HG02588 (cell line): ENCODE data around the gene ZNF24.

Source experiments
- ATAC-seq: cut with Tn5 transposase; IDR thresholded peaks from one replicate; pipeline ENCODE4 v1.9.1; 2021; ENCODE audit warnings: mild to moderate bottlenecking, moderate library complexity; ENCODE audit not compliant: unreplicated experiment

Gene ZNF24

DNA sequence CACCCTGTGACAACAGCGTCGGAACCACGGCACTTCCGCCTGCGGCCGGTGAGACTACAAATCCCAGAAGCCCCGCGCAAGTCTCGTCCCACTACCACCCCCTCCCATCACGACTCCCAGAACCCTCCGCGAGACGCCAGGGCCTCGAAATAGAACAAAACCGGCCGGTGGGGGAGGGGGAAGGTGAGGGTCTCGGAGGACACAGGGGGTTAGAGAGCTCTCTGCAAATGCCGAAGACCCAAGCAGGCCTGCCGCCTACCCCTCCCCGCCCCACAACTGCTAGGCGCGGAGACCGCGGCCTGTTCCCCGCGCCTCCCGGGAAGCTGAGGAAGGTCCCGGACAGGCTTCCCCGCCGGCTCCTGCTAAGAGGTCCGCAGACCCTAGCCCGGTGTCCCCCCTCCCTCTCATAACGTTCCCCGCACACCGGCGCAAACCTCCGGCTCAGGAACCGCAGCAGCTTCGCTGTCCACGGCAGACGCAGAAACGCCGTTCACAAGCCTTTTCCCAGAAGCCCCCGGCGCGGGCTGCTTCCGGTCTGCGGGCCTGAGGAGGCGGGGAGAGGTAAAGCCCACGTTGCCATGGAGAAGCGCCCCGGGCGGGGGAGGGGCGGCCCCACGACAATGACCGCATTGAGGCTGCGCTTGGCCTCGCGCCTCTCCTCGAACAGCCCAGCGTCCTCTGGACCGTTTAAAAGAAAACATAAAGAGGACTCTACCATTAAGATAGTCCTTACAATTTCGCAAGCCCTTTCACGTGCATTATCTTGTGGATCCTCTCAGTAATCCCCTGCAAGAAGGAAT, at the start of gene ZNF24:
Gene ZNF24, minus strand, starts transcription at position 485 of the 800 bp plus-strand sequence. CDS start 3,770 bp downstream, outside the sequence.
- ATAC-seq: peak; percentile 94

GRCh38 chr18:35393716-35394115, 49.5 kb upstream of the ZNF24 start:
- ATAC-seq: no peak

DNA sequence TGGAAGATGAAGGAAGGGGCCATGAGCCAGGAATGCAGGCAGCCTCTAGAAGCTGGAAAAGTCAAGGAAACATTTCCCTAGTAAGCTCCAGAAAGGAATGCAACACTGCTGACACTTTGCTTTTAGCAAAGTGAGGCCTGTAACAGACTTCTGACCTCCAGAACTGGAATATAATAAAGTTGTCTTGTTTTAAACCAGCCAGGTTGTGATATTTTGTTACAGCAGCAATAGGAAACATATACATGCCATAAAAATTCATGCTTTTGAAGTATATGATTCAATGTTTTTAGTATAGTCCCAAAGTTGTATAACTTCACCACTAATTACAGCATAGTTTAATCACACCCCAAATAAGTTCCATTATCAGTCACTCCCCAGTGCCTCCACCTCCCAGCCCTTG, 48.2 kb upstream of the ZNF24 start:
- no peak for ATAC-seq

DNA sequence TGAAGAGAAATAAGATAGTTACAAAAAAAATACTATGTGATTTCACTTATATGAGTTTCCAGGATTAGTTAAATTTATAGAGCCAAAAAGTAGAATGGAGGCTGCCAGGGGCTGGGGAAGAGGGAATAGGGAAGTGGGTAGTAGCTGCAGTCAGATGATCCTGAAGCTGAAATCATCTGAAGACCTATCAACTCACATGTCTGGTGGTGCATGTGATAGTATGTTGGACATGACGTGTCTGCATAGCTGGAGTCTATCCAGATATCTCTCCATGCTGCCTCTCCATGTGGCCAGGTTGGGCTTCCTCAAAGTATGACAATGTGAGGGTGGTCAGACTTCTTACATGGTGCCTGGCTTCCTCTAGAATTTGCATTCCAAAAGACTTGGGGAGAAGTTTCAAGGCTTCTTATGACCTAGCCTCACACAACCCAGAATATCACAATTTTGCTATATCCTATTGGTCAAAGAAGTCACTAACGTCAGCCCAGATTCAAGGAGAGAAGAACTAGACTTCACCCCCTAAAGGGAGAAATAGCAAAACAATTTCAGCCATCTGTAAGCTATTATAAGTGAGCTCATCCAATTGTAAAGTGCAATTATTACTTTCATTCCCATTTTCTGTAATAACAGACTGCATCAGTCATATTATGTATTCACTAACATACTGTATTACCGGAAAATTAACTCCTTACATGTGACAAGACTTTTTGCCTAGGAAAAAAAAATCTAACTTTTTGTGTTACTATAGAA, 46.9 kb upstream of the ZNF24 start:
- ATAC-seq: no peak

DNA sequence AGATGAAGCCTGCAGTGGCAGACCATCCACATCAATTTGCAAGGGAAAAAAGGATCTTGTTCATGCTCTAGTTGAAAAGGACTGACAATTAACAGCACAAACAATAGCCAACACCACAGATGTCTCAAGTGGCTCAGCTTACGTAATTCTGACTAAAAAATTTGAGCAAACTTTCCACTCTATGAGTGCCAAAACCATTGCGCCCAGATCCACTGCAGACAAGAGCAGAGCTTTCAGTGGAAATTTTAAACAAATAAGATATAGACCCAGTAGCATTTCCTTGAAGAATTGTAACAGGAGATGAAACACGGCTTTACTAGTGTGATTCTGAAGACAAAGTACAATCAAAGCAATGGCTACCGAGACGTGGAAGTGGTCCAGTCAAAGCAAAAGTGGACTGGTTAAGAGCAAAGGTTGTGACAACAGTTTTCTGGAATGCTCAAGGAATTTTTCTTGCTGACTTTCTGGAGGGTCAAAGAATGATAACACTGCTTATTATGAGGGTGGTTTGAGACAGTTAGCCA, 44.9 kb upstream of the ZNF24 start:
- no peak for ATAC-seq

DNA sequence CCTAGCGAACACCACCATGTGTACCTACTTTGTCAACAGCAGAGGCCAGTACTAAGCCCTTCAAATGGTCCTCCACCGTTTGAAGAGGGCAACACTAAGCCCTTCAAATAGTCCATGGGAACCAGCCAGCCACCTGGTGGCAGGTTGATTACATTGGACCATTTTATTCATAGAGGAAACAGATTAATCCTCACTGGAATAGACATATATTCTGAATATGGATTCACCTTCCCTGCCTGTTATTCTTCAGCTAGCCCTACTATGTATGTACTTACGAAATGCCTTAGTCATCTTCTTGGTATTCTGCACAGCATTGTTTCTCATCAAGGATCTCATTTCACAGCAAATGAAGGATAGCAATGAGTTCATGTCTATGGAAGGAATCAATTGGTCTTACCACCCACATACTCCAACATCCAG, 42.9 kb upstream of the ZNF24 start:
- ATAC-seq: peak; percentile 8

DNA sequence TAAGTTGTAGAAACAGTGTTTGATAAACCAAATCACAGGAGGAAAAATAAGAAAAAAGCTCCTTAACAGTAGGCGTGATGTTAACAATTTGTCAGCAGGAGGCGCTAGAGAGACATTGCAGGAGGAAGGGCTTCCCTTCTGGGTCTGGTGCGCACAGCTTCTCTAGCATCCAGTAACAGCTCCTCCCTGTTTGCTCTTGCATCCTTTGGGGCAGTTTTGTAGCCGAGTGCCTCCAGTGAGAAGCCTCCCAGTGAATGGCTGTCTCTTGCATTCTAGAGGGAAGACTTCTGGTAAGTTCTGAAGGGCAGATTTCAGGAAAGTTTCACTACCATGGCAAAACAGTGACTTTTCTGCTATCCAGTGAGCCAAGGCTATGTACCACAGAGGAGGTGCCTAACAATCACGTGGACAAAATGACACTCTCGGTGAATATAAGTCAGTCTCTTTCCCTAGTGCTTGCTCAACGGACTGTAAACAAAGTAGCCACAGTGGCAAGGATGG, 42.4 kb upstream of the ZNF24 start:
- ATAC-seq: peak; percentile 55

- ATAC-seq: no peak
Measured at GRCh38 chr18:35383136-35383535, 38.9 kb upstream of the ZNF24 start.

GRCh38 chr18:35379421-35379820, 35.2 kb upstream of the ZNF24 start:
- ATAC-seq: no peak

- ATAC-seq: no peak
Measured at GRCh38 chr18:35378574-35378896, 34.3 kb upstream of the ZNF24 start.

GRCh38 chr18:35377875-35378573, 33.8 kb upstream of the ZNF24 start:
- ATAC-seq: no peak

- ATAC-seq: peak; percentile 87
Measured at GRCh38 chr18:35376742-35377695, 32.8 kb upstream of the ZNF24 start, which contains the start of gene ZNF396. Gene ZNF396 (minus strand): TSS chr18:35377337. CDS start chr18:35374292, 3,045 bp downstream.

DNA sequence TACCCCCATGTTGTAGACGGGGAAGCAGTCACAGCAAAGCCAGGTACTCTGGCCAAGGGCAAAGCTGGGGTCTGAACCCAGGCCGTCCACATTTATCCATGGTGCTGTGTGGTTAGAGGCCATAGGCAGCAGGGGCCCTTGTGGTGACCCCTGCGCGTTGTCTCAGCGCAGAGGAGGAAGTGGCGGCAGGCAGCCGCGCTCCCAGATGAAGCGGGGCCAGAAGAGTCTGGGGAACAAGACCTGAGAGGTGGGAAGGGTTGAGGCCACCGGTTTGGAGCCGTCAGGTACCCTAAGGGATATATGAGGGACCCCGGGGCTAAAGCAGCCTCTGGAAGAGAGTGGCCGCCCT, 32.1 kb upstream of the ZNF24 start:
- ATAC-seq: peak; percentile 44

- no peak for ATAC-seq
Measured at GRCh38 chr18:35374708-35375107, 30.5 kb upstream of the ZNF24 start.

DNA sequence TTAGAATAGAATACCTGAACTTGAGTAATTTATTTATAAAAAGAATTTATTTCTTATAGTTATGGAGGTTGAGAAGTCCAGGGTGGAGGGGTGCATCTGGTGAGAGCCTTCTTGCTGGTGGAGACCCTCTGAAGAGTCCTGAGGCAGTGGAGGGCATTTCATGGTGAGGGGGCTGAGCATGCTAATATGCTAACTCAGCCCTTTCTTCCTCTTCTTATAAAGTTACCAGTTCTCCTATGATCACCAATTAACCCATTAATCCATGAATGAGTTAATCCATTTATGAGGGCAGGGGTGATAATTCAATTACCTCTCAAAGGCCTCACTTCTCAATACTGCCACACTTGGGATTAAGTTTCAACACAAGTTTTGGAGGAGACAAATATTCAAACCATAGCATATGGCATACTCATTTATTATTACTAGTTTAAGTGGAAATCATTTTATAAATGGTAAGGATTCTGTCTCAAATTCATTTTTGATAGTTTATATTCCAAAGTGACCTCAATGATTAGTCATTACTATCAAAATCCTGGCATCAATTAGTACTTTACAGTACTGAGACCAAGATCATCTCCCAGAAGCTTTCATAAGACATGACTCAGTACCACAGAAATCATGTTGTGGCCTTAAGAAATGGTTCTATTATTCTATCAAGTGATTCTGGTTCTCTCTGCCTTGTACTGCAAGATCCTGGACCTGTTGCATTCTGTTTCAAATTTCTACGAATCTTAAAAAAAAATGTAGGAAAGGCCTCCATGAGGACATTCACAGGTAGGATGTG, 27.4 kb upstream of the ZNF24 start:
- ATAC-seq: no peak

GRCh38 chr18:35369126-35369525, 24.9 kb upstream of the ZNF24 start:
- no peak for ATAC-seq

- ATAC-seq: no peak
Measured at GRCh38 chr18:35368595-35368994, 24.4 kb upstream of the ZNF24 start.

GRCh38 chr18:35362531-35362930, 18.3 kb upstream of the ZNF24 start:
- no peak for ATAC-seq

- no peak for ATAC-seq
Measured at GRCh38 chr18:35361570-35362321, 17.5 kb upstream of the ZNF24 start.
